Lower leg skin (tissue), 4 donors: ENCODE results near the gene SORCS2. TPM values are rescaled to one million over a fixed set of nuclear protein-coding genes. Genes with fewer than 3 reads are reported as not detected.

Experiments
- DNase-seq, 2 donors: peaks; one replicate each; pipeline ENCODE4 v3.0.0-alpha.2; 2019; ENCODE audit warnings: low spot score in 2 of 2
- H3K4me3 ChIP-seq: fragments of 200-600 bp; sonication (generic); 2 replicates; pipeline ENCODE4 v1.5.1; 2017; ENCODE audit warnings: mild to moderate bottlenecking, low read depth; ENCODE audit not compliant: poor library complexity, severe bottlenecking
- CTCF ChIP-seq, 3 donors: fragments of 450-650 bp; IDR thresholded peaks; one replicate each; pipeline ENCODE4 v1.5.1; 2016; ENCODE audit warnings: antibody characterized with exemption in 3 of 3, mild to moderate bottlenecking in 3 of 3, moderate library complexity in 2 of 3
- POLR2A ChIP-seq, 2 donors: fragments of 450-650 bp; IDR thresholded peaks; one replicate each; pipeline ENCODE4 v1.6.1; 2016 to 2017; ENCODE audit warnings: antibody characterized with exemption in 2 of 2, mild to moderate bottlenecking in 1 of 2, moderate library complexity in 1 of 2
- WGBS, 2 donors: methylation state at CpG; one replicate each; pipeline ENCODE4 v1.1.5; 2018; 5-methylcytosine and 5-hydroxymethylcytosine counted together
- intact Hi-C: fragments of 100-400 bp; cut with DNase I; formaldehyde crosslinking; loops from one replicate; pipeline ENCODE4 v1.15.0; 2023; ENCODE audit warnings: low total_unique reads
- total RNA-seq, 4 donors: library from RNA; depleted of rRNA; stranded (reverse); fragments of >200 nt; gene quantifications; one replicate each; pipeline ENCODE4 v1.1.0, GENCODE V29; 2016

SORCS2 gene
- total RNA-seq, 4 donors from 2014 or later: 1.1 to 6.4 (median 1.5) TPM

GRCh38 chr4:7739918-7740865 is 547.9 kb downstream of the SORCS2 start:
- 93% methylated on average over 30 to 45 of the region's 45 CpGs for WGBS, 2 donors

GRCh38 chr4:7740866-7741525 is 548.7 kb downstream of the SORCS2 start:
- TF ChIP-seq CTCF (IDR thresholded peaks at IDR 0.05) (no peak), POLR2A (IDR thresholded peaks at IDR 0.05) (no peak)
- intact Hi-C loops: no loop called here
- WGBS, 2 donors: 93% methylated on average over 15 to 19 of the region's 19 CpGs
- DNase-seq: no peak
- no peak overlapping the region for H3K4me3 ChIP-seq

More at GRCh38 chr4:7739918-7740865, 547.9 kb downstream of the SORCS2 start:
- no peak for DNase-seq
- H3K4me3 ChIP-seq: no peak overlapping the region
- TF ChIP-seq POLR2A (IDR thresholded peaks at IDR 0.05) (no peak), CTCF (IDR thresholded peaks at IDR 0.05) (no peak)
- intact Hi-C loops: no loop called here

- WGBS, 2 donors: 91 to 93% methylated on average over 17 to 18 of the region's 18 CpGs
- no peak for TF ChIP-seq CTCF (IDR thresholded peaks at IDR 0.05)
- no peak for TF ChIP-seq POLR2A (IDR thresholded peaks at IDR 0.05)
- H3K4me3 ChIP-seq: no peak overlapping the region
- intact Hi-C loops: no loop called here
- DNase-seq: no peak
Observed at GRCh38 chr4:7741946-7742806, 549.8 kb downstream of the SORCS2 start.

GRCh38 chr4:7742807-7743280 is 550.5 kb downstream of the SORCS2 start:
- H3K4me3 ChIP-seq: no peak overlapping the region
- intact Hi-C loops: no loop called here
- no peak for DNase-seq
- TF ChIP-seq CTCF (IDR thresholded peaks at IDR 0.05) (no peak), POLR2A (IDR thresholded peaks at IDR 0.05) (no peak)
- 72 to 76% methylated on average over 8 of the region's 8 CpGs for WGBS, 2 donors

- no peak for DNase-seq
- H3K4me3 ChIP-seq: no peak overlapping the region
- TF ChIP-seq POLR2A (IDR thresholded peaks at IDR 0.05) (no peak), CTCF (IDR thresholded peaks at IDR 0.05) (no peak)
- intact Hi-C loops: no loop called here
- 81% methylated on average over 16 of the region's 16 CpGs for WGBS, 2 donors
Observed at GRCh38 chr4:7744142-7744804, 551.9 kb downstream of the SORCS2 start.
